ENCODE results near the gene POLE4.

DNA sequence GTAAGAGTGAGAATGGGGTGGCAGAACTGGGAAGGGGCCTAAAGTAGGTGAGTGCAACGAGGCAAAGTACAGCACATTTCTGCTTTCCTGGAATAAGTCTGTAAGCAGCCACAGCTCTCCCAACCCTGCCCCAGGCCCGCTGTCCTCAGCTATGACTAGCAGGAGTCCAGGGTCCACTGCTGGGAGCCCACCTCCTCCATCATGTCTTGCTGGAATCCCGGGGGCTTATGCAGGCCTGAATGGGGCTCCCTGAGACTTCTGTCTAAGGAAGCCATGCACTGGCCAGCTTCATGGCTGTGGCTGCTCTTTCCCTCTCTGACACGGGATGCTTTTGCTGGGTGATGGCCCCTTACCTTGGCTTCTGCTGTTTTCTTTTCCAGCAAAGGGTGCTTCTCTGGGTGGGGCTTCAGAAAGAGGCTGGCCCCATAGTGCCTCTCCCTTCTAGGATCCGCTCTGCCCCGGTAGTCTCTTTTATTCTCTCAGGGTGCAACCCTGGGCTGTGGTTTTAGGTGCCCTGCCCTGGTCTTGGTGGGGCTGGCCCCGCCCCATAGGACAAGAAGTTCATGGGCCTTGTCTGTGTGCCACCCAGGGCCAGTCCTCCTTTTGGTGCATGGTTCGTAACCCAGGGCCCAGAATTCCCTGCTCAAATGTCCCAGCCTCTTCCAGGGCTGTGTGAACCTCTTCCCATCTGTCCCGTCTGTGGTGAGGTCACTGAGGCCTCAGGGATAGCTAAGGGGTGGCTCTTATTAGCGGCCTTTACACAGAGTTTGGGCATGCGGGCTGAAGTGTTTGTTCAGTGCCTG, 33.8 kb upstream of the POLE4 start:
- TF ChIP-seq ZNF404 (tag by site-specific recombination; IDR thresholded peaks at IDR 0.05) = no peak
- TF ChIP-seq, protein P1, sequence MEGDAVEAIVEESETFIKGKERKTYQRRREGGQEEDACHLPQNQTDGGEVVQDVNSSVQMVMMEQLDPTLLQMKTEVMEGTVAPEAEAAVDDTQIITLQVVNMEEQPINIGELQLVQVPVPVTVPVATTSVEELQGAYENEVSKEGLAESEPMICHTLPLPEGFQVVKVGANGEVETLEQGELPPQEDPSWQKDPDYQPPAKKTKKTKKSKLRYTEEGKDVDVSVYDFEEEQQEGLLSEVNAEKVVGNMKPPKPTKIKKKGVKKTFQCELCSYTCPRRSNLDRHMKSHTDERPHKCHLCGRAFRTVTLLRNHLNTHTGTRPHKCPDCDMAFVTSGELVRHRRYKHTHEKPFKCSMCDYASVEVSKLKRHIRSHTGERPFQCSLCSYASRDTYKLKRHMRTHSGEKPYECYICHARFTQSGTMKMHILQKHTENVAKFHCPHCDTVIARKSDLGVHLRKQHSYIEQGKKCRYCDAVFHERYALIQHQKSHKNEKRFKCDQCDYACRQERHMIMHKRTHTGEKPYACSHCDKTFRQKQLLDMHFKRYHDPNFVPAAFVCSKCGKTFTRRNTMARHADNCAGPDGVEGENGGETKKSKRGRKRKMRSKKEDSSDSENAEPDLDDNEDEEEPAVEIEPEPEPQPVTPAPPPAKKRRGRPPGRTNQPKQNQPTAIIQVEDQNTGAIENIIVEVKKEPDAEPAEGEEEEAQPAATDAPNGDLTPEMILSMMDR (tag by site-specific recombination; IDR thresholded peaks at IDR 0.05) = no peak
- no peak for TF ChIP-seq ZSCAN23 (tag by site-specific recombination; IDR thresholded peaks at IDR 0.05)
- no peak for TF ChIP-seq ZNF670 (tag by site-specific recombination; IDR thresholded peaks at IDR 0.05; ENCODE audit: low read depth)

All from HEK293 (cell line).